DND-41 (cell line): ENCODE results near the gene SMIM41.

ENCODE experiments used
- CTCF ChIP-seq: IDR thresholded peaks from 2 replicates; pipeline ENCODE4 v1.5.1; 2012; ENCODE audit warnings: borderline replicate concordance, low read length, moderate library complexity, mild to moderate bottlenecking; ENCODE audit not compliant: poor library complexity, severe bottlenecking; ENCODE audit errors: extremely low read depth
- EZH2 ChIP-seq: IDR thresholded peaks from 3 replicates; pipeline ENCODE4 v1.6.1; 2012; ENCODE audit warnings: borderline replicate concordance, low read depth, mild to moderate bottlenecking, moderate library complexity, low read length, inconsistent platforms; ENCODE audit not compliant: severe bottlenecking

DNA sequence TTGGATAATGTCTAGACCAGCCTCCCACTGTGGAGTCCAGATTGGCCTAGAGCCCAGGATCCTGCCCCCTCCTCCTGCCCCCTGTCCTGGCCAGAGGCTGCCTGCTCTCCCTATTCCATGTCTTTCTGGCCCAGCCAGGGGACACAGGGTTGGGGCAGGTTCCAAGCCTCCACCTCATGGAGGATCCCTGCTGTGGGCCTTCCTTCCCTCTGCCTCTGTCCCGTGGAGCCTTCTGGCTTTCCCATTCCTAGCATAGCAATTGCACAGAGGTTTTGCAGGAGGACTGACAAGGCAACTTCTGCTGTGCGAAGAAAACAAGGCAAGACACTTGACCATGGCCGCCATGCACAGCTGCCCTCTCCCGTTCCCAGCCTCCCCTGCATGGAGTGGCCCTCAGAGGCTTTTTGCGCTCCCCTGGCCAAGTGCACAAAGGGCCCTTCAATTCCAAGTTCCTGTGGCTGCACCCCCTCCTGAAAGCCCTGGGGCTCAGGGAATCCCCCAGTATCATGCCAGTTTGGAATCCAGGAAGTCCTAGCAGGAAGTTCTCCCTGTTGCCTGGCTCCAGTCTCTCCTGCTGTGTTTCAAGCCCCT, 70.2 kb downstream of the SMIM41 start:
- no peak for TF ChIP-seq CTCF
- no peak for TF ChIP-seq EZH2
